Stimulated activated CD8-positive, alpha-beta memory T cell treated with anti-CD3 and anti-CD28 coated beads, Interleukin-4, amount 100 ng/mL, for 4 hours (primary cell): ENCODE results near the gene CPOX.
A peak's percentile ranks its signal among the peaks of the same experiment; 100 is the strongest.
"Not testable (repeated sequence)": the region's sequence is repeated elsewhere in the genome, so short reads cannot be mapped to it uniquely, and the experiment has no call there.

ENCODE experiments used
- DNase-seq, 2 donors: peaks; one replicate each; pipeline ENCODE4 v3.0.0-alpha.2; 2020; ENCODE audit warnings: low read depth in 2 of 2, low spot score in 1 of 2

CPOX gene

GRCh38 chr3:98564282-98565005, 29.0 kb downstream of the CPOX start:
- no peak for DNase-seq

GRCh38 chr3:98563661-98564281, 29.6 kb downstream of the CPOX start:
- no peak for DNase-seq

GRCh38 chr3:98561727-98562521, 31.5 kb downstream of the CPOX start:
- DNase-seq: no peak

GRCh38 chr3:98560911-98561310, 32.5 kb downstream of the CPOX start:
- DNase-seq: no peak

GRCh38 chr3:98559769-98560168, 33.6 kb downstream of the CPOX start:
- DNase-seq: not testable (repeated sequence)

- DNase-seq: no peak
Measured at GRCh38 chr3:98558100-98558827, 35.1 kb downstream of the CPOX start.

- no peak for DNase-seq
Measured at GRCh38 chr3:98557324-98558010, 35.9 kb downstream of the CPOX start.

- DNase-seq: peak; percentile 27 to 49
Measured at GRCh38 chr3:98556164-98557130, 37.0 kb downstream of the CPOX start.

- DNase-seq: no peak
Measured at GRCh38 chr3:98555025-98555379, 38.4 kb downstream of the CPOX start.

- DNase-seq: no peak
Measured at GRCh38 chr3:98554580-98554979, 38.8 kb downstream of the CPOX start.

- no peak for DNase-seq
Measured at GRCh38 chr3:98553753-98554152, 39.7 kb downstream of the CPOX start.

- DNase-seq: no peak
Measured at GRCh38 chr3:98553021-98553563, 40.3 kb downstream of the CPOX start.

GRCh38 chr3:98552232-98553020, 41.0 kb downstream of the CPOX start:
- no peak for DNase-seq

- no peak for DNase-seq
Measured at GRCh38 chr3:98551754-98552153, 41.7 kb downstream of the CPOX start.

- DNase-seq: no peak
Measured at GRCh38 chr3:98551236-98551635, 42.2 kb downstream of the CPOX start.

- no peak for DNase-seq
Measured at GRCh38 chr3:98550833-98551232, 42.6 kb downstream of the CPOX start.

GRCh38 chr3:98548544-98548943, 44.9 kb downstream of the CPOX start:
- no peak for DNase-seq

- no peak for DNase-seq
Measured at GRCh38 chr3:98545940-98546339, 47.5 kb downstream of the CPOX start.

GRCh38 chr3:98542623-98543022, 50.8 kb downstream of the CPOX start:
- no peak for DNase-seq
